IMR-90 (cell line): ENCODE measurements around the gene ARFGAP3. TPM values are rescaled to one million over a fixed set of nuclear protein-coding genes. Genes with fewer than 3 reads are reported as not detected.

Experiments used
- ATAC-seq: fragments of 200-7000 bp; cut with Tn5 transposase; 2 replicates; pipeline ENCODE4 v1.9.1; 2020; ENCODE audit warnings: low read depth, mild to moderate bottlenecking, moderate library complexity
- BruUV-seq: library from RNA; stranded (reverse); fragments of 400-500 nt; replicated peaks from 2 replicates; lab custom pipeline; 2021; lab: Mats Ljungman, UMichigan
- CTCF ChIA-PET: fragments of 300-600 bp; formaldehyde crosslinking; extraction: SDS; loops from one replicate; lab custom pipeline; 2021; ENCODE audit warnings: antibody characterized with exemption; lab: Yijun Ruan, JAX
- POLR2A ChIA-PET: fragments of 300-600 bp; sonication (Branson Sonifier 250); formaldehyde crosslinking; loops from one replicate; lab custom pipeline; 2022; ENCODE audit warnings: antibody characterized with exemption; ENCODE audit not compliant: unreplicated experiment; lab: Charles Lee
- DNase-seq: peaks from one replicate; pipeline ENCODE4 v3.0.0; 2013
- H2AFZ ChIP-seq: replicated peaks from 2 replicates; pipeline ENCODE3; 2013; ENCODE audit warnings: low read length, mild to moderate bottlenecking; ENCODE audit not compliant: poor library complexity
- H2AK5ac ChIP-seq: 2 replicates; pipeline ENCODE4 v1.6.1; 2013; ENCODE audit warnings: low read depth, low read length, inconsistent platforms
- H2AK9ac ChIP-seq: replicated peaks from 2 replicates; pipeline ENCODE3; 2013; ENCODE audit warnings: mild to moderate bottlenecking, low read depth, low read length, moderate library complexity; ENCODE audit not compliant: poor library complexity
- H2BK120ac ChIP-seq: 2 replicates; pipeline ENCODE4 v1.6.1; 2013; ENCODE audit warnings: low read depth, low read length, inconsistent platforms
- H2BK15ac ChIP-seq: 3 replicates; pipeline ENCODE4 v1.6.1; 2013; ENCODE audit warnings: low read depth, low read length, inconsistent platforms
- H2BK20ac ChIP-seq: 2 replicates; pipeline ENCODE4 v1.6.1; 2013; ENCODE audit warnings: low read depth, mild to moderate bottlenecking, inconsistent platforms, low read length, moderate library complexity
- H2BK5ac ChIP-seq: 2 replicates; pipeline ENCODE4 v1.6.1; 2013; ENCODE audit warnings: mild to moderate bottlenecking, low read depth, low read length, inconsistent platforms; ENCODE audit not compliant: poor library complexity, severe bottlenecking
- H3K14ac ChIP-seq: replicated peaks from 2 replicates; pipeline ENCODE4 v1.6.1; 2013; ENCODE audit warnings: low read depth, low read length, inconsistent platforms
- H3K18ac ChIP-seq: 2 replicates; pipeline ENCODE4 v1.6.1; 2013; ENCODE audit warnings: low read depth, low read length, control low read depth
- H3K23ac ChIP-seq: 2 replicates; pipeline ENCODE4 v1.6.1; 2013; ENCODE audit warnings: low read depth, low read length, inconsistent platforms
- H3K27ac ChIP-seq: 2 replicates; pipeline ENCODE4 v1.5.1; 2013; ENCODE audit warnings: mild to moderate bottlenecking, control low read depth, low read length; ENCODE audit not compliant: insufficient read depth
- H3K27me3 ChIP-seq: 2 replicates; pipeline ENCODE4 v1.6.1; 2013; ENCODE audit warnings: low read length; ENCODE audit not compliant: control insufficient read depth, insufficient read depth
- H3K36me3 ChIP-seq: 2 replicates; pipeline ENCODE4 v1.6.1; 2013; ENCODE audit warnings: low read length, mixed read lengths; ENCODE audit not compliant: control insufficient read depth, insufficient read depth
- H3K4ac ChIP-seq: 2 replicates; pipeline ENCODE4 v1.6.1; 2013; ENCODE audit warnings: low read depth, low read length, inconsistent platforms
- H3K4me1 ChIP-seq: 2 replicates; pipeline ENCODE4 v1.6.1; 2013; ENCODE audit warnings: low read length, mixed read lengths; ENCODE audit not compliant: control insufficient read depth, insufficient read depth
- H3K4me2 ChIP-seq: 2 replicates; pipeline ENCODE4 v1.6.1; 2013; ENCODE audit warnings: low read depth, mild to moderate bottlenecking, control low read depth, low read length, moderate library complexity
- H3K4me3 ChIP-seq: 2 replicates; pipeline ENCODE4 v1.5.1; 2013; ENCODE audit warnings: low read depth, mild to moderate bottlenecking, control low read depth, low read length, moderate library complexity; ENCODE audit not compliant: insufficient read depth
- H3K56ac ChIP-seq: 2 replicates; pipeline ENCODE4 v1.6.1; 2013; ENCODE audit warnings: low read length, inconsistent platforms; ENCODE audit not compliant: insufficient read depth; ENCODE audit errors: extremely low read depth
- H3K79me1 ChIP-seq, 2 experiments: 2 replicates each; pipeline ENCODE4 v1.6.1; 2013; ENCODE audit warnings: low read length in 2 of 2, inconsistent platforms in 1 of 2, low read depth in 1 of 2
- H3K9ac ChIP-seq: 2 replicates; pipeline ENCODE4 v1.6.1; 2013; ENCODE audit warnings: low read depth, low read length, control low read depth
- H3K9me1 ChIP-seq: 2 replicates; pipeline ENCODE4 v1.6.1; 2013; ENCODE audit warnings: low read length, inconsistent platforms; ENCODE audit not compliant: insufficient read depth
- H3K9me3 ChIP-seq: 2 replicates; pipeline ENCODE4 v1.6.1; 2013; ENCODE audit warnings: low read length; ENCODE audit not compliant: control insufficient read depth, insufficient read depth
- H4K20me1 ChIP-seq: 2 replicates; pipeline ENCODE4 v1.6.1; 2013; ENCODE audit warnings: low read length, inconsistent platforms; ENCODE audit not compliant: insufficient read depth
- H4K5ac ChIP-seq: 2 replicates; pipeline ENCODE4 v1.6.1; 2013; ENCODE audit warnings: mild to moderate bottlenecking, low read depth, low read length, control low read depth
- H4K8ac ChIP-seq, 2 experiments: 2 replicates each; pipeline ENCODE4 v1.6.1; 2013; ENCODE audit warnings: low read depth in 2 of 2, low read length in 2 of 2, control low read depth in 1 of 2, inconsistent platforms in 1 of 2
- H4K91ac ChIP-seq: 2 replicates; pipeline ENCODE4 v1.6.1; 2013; ENCODE audit warnings: low read depth, low read length, inconsistent platforms; ENCODE audit not compliant: insufficient read depth
- BHLHE40 ChIP-seq: fragments of 150-350 bp; IDR thresholded peaks from 2 replicates; pipeline ENCODE4 v1.6.1; 2016; ENCODE audit warnings: mild to moderate bottlenecking, low read depth, low read length
- CHD1 ChIP-seq: IDR thresholded peaks from 2 replicates; pipeline ENCODE4 v1.6.1; 2012; ENCODE audit warnings: low read depth, low read length, improper control_type of control experiment
- FOS ChIP-seq: fragments of 150-350 bp; IDR thresholded peaks from 2 replicates; pipeline ENCODE4 v1.6.1; 2016; ENCODE audit warnings: low read depth, low read length
- MAFK ChIP-seq: IDR thresholded peaks from 2 replicates; pipeline ENCODE4 v1.6.1; 2012; ENCODE audit warnings: low read depth, low read length, improper control_type of control experiment
- MAZ ChIP-seq: IDR thresholded peaks from 2 replicates; pipeline ENCODE4 v1.6.1; 2012; ENCODE audit warnings: low read depth, mild to moderate bottlenecking, low read length, improper control_type of control experiment, moderate library complexity, borderline replicate concordance
- MXI1 ChIP-seq: IDR thresholded peaks from 2 replicates; pipeline ENCODE4 v1.6.1; 2012; ENCODE audit warnings: low read depth, mild to moderate bottlenecking, low read length, moderate library complexity, borderline replicate concordance
- NFE2L2 ChIP-seq: fragments of 150-350 bp; IDR thresholded peaks from 2 replicates; pipeline ENCODE4 v1.6.1; 2016; ENCODE audit warnings: low read depth, mild to moderate bottlenecking, low read length
- POLR2A ChIP-seq: IDR thresholded peaks from 2 replicates; pipeline ENCODE4 v1.6.1; 2012; ENCODE audit warnings: mild to moderate bottlenecking, low read depth, low read length
- RAD21 ChIP-seq: IDR thresholded peaks from 2 replicates; pipeline ENCODE4 v1.6.1; 2012; ENCODE audit warnings: low read length, improper control_type of control experiment
- WGBS, 2 experiments: methylation state at CpG; one replicate each; pipeline versions ENCODE4 v1.1.5 to v1.1.7; 2013; ENCODE audit warnings: missing lambda C conversion rate in 2 of 2; ENCODE audit not compliant: insufficient read length in 1 of 2; ENCODE audit errors: extremely low coverage in 2 of 2; 5-methylcytosine and 5-hydroxymethylcytosine counted together
- dilution Hi-C: fragments of 300-500 bp; cut with HindIII; formaldehyde crosslinking; loops from one replicate; pipeline ENCODE4 v1.14.3; 2018; ENCODE audit warnings: low sequenced_read_pairs; ENCODE audit not compliant: unreplicated experiment
- in situ Hi-C: fragments of 300-500 bp; cut with MboI; formaldehyde crosslinking; loops from 3 replicates; pipeline ENCODE4 v1.14.3; 2019; ENCODE audit warnings: low sequenced_read_pairs, inconsistent platforms, mixed read lengths
- intact Hi-C: fragments of 100-400 bp; cut with micrococcal nuclease; formaldehyde crosslinking; loops from 2 replicates; pipeline ENCODE4 v1.10.0; 2022
- polyA plus RNA-seq, 3 experiments: library from polyadenylated mRNA; depleted of rRNA; stranded (reverse); fragments of >200 nt; gene quantifications; 2 replicates each; pipeline ENCODE4 v1.2.3, GENCODE V29; 2012; ENCODE audit warnings: low replicate concordance in 1 of 3
- total RNA-seq: library from RNA; depleted of rRNA; stranded (reverse); fragments of >200 nt; gene quantifications from 2 replicates; pipeline ENCODE4 v1.2.3, GENCODE V29; 2012
- TF ChIP-seq, protein P1 (sequence below): fragments of 150-350 bp; IDR thresholded peaks from 2 replicates; pipeline ENCODE4 v1.6.1; 2016; ENCODE audit warnings: low read depth, mild to moderate bottlenecking, low read length, moderate library complexity, borderline replicate concordance
- TF ChIP-seq, protein P2 (sequence below): fragments of 150-350 bp; IDR thresholded peaks from 2 replicates; pipeline ENCODE4 v1.6.1; 2017; ENCODE audit warnings: mild to moderate bottlenecking, antibody characterized with exemption, low read length, low read depth

Gene ARFGAP3
- total and polyA plus RNA-seq, 2 of the 4 experiments (the other 2 are of a cell fraction) = 50.0 to 70.1 TPM

GRCh38 chr22:42895087-42895486 is 38.0 kb upstream of the ARFGAP3 start:
- H3K27me3 ChIP-seq = no peaks in the 10 kb centered on the region
- peaks cover 65 to 78% of the 10 kb centered on the region in 2 experiments for H3K79me1 ChIP-seq
- H4K8ac ChIP-seq = no peak overlapping the region
- no peak overlapping the region for H2BK120ac ChIP-seq
- peaks cover 12% of the 10 kb centered on the region for H3K36me3 ChIP-seq
- H2BK5ac ChIP-seq = no peak overlapping the region
- H3K27ac ChIP-seq = no peak overlapping the region
- H3K4me3 ChIP-seq = no peak overlapping the region
- BruUV-seq = no TSS peak
- no peak overlapping the region for H2BK20ac ChIP-seq
- no peak overlapping the region for H2AK9ac ChIP-seq
- no peak overlapping the region for H3K56ac ChIP-seq
- intact Hi-C loops (no loop called here), dilution Hi-C loops (no loop called here), in situ Hi-C loops (no loop called here)
- no peak for TF ChIP-seq FOS
- TF ChIP-seq MXI1 = no peak
- TF ChIP-seq, protein P1, sequence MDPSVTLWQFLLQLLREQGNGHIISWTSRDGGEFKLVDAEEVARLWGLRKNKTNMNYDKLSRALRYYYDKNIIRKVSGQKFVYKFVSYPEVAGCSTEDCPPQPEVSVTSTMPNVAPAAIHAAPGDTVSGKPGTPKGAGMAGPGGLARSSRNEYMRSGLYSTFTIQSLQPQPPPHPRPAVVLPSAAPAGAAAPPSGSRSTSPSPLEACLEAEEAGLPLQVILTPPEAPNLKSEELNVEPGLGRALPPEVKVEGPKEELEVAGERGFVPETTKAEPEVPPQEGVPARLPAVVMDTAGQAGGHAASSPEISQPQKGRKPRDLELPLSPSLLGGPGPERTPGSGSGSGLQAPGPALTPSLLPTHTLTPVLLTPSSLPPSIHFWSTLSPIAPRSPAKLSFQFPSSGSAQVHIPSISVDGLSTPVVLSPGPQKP = no peak
- no peak for TF ChIP-seq BHLHE40
- TF ChIP-seq RAD21 = no peak
- TF ChIP-seq MAZ = no peak
- TF ChIP-seq, protein P2, sequence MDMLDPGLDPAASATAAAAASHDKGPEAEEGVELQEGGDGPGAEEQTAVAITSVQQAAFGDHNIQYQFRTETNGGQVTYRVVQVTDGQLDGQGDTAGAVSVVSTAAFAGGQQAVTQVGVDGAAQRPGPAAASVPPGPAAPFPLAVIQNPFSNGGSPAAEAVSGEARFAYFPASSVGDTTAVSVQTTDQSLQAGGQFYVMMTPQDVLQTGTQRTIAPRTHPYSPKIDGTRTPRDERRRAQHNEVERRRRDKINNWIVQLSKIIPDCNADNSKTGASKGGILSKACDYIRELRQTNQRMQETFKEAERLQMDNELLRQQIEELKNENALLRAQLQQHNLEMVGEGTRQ = no peak
- no peak for TF ChIP-seq CHD1
- TF ChIP-seq POLR2A = no peak
- no peak for TF ChIP-seq NFE2L2
- no peak for TF ChIP-seq MAFK
- no peak overlapping the region for H3K23ac ChIP-seq
- no peak overlapping the region for H2BK15ac ChIP-seq
- H2AFZ ChIP-seq = no peak overlapping the region
- H3K9me1 ChIP-seq = peaks cover 27% of the 10 kb centered on the region
- no peak overlapping the region for H4K5ac ChIP-seq
- no peak overlapping the region for H2AK5ac ChIP-seq
- ATAC-seq = no peak
- H4K20me1 ChIP-seq = peaks cover 51% of the 10 kb centered on the region
- POLR2A ChIA-PET = no interaction called here
- no peak overlapping the region for H3K4ac ChIP-seq
- H3K4me2 ChIP-seq = no peak overlapping the region
- H3K4me1 ChIP-seq = no peaks in the 10 kb centered on the region
- no CpG with 5 or more reads among the region's 7 CpGs for WGBS, 2 experiments
- H3K9me3 ChIP-seq = no peaks in the 10 kb centered on the region
- H4K91ac ChIP-seq = no peak overlapping the region
- H3K9ac ChIP-seq = no peak overlapping the region
- no peak for DNase-seq
- H3K18ac ChIP-seq = no peak overlapping the region
- CTCF ChIA-PET = no interaction called here
- H3K14ac ChIP-seq = no peak overlapping the region
